M059J (cell line): ENCODE data around the gene SIT1. TPM values are rescaled to one million over a fixed set of nuclear protein-coding genes. Genes with fewer than 3 reads are reported as not detected.

Experiments
- DNase-seq: peaks from one replicate; pipeline ENCODE4 v3.0.0-alpha.2; 2012; ENCODE audit warnings: low read depth
- total RNA-seq: library from RNA; depleted of rRNA; stranded (reverse); fragments of >200 nt; shearing (Covaris generic); gene quantifications from 2 replicates; pipeline ENCODE4 v1.2.3, GENCODE V29; 2014; rRNA removed

SIT1 gene
- total RNA-seq, 1 experiment from 2014 or later, result not detected

DNA sequence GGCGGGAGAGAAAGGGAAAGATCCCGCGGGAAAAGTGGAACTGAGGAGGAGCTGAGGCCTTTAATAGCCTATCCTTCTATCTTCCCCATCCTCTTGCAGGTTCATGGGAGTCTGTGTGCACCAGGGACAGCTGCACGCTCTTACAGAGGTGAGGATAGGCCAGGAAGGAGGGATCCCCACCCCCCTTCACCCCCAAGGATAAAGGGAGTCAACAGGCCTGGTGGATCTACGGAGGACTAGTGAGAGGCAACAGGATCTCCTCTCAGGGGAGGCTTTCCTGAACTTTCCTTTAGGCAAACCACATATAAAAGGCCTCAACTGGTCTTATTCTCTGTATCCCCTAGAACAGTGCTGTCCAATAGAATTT, 44.6 kb downstream of the SIT1 start:
- peak; percentile 34 for DNase-seq

DNA sequence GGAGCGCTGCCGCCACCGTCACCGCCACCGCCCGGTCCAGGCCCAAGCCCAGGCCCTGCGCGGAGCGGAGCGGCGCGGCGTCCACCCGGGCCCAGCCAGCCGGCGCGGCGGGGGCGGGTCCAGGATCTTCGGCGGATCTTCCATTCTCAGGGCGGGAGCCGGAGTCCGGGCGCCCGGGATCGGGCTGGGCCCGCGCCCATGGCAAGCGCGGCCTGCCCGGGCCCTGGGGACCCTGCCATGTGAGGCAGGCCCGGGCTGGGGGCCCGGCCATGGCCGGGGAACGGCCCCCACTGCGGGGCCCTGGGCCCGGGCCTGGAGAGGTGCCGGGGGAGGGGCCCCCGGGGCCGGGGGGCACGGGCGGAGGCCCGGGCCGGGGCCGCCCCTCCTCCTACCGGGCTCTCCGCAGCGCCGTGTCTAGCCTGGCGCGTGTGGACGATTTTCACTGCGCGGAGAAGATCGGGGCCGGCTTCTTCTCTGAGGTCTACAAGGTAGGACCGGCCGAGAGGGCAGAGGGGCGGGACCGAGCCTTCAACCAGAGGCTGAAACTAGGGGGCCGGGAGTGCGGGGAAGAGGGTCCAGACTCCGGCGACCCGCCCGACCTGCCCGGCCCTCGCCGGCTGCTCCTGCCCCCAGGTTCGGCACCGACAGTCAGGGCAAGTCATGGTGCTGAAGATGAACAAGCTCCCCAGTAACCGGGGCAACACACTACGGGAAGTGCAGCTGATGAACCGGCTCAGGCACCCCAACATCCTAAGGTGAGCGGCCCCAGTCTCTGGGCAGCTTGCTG, 45.2 kb downstream of the SIT1 start:
- DNase-seq, result no peak

DNA sequence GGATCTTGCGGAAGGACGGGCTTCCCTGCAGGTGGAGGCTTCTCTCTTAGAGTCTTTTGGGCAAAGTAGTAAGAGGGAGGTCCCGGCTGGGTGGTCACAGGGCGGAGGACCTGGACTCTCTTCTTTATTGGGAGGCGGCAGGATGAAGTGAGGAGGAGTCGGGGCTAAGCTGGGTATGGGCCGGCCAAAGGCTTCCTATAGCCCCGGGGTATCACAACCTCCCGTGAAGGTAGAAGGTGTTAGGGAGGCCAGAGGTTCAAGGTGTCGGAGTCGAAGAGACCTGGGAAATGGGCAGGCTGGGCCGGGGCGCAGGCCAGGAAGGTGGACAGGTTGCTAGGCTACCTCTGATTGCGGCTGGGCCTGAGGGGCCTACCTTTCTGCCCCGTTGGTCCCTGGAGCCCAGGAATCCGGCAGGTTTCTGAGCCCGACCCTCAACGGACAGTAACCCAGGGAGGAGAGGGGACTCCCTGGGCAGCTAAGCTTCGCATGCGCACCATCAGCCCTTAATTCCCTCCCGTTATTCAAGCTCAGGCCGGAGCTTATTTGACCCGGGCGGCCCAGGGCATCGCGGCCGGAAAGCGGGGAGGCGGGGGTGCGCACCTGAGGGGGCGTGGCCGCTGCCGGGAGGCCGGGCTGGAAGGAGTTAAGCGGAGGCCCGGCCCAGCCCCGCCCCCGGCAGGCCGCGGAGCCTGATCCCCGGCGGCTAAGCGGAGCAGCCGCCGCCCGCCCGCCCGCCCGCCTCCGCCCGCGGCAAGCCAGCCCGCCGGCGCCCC, 46.0 kb downstream of the SIT1 start, which contains the start of gene TESK1:
Gene TESK1 (plus strand): TSS at position 685 of the 773 bp plus-strand sequence. CDS start 358 bp downstream, outside the sequence.
- peak; percentile 80 for DNase-seq

DNA sequence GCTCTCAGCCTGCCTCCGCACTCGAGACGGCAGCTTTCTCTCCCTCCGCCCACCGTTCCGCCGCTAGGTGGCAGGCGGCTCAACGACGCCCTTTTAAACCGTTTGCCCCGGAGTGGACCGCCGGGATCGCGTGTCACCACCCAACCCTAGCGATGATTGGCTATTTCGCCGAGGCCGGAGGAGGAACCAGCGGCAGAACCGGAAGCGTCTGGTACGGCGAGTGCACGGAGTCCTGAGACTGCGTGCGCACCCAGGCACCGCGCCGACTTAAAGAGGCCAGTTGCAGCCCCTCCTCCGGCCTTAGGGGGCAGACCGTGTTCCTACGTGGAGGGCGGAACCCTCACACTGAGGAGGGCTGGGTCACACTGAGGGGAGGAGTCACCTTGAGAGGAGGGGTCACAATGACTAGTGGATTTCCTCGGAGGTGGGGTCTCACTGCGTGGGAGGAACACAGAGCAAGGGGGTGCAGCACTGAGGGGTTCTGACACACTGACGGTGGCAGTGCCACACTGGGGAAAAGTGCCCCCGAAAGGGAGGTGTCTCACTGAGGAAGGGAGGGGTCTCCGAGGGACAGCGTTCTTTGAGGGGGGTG, 46.6 kb downstream of the SIT1 start:
- peak; percentile 100 for DNase-seq

DNA sequence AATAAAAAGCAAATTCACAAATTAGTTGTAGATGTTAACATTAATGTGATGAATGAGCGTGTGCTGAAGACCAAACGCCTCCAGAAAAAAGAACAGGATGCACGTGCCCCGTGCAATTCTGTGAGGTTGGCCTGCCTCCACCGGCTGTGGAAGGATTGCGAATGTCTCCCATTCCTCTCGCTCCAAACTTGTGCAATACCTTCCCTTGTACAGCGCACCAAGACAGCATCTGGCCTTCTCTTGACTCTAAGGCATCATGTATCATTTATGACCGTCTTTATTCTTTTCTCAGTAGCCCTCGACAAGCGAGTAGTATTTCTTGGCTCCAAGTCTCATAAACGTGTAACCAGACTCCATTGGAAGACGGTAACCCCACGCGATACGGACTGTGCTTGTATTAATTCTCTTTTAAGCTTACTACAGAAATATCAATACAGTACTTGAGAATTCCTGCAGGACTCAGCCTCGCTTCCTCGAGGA, 47.2 kb downstream of the SIT1 start:
- DNase-seq, result no peak

DNA sequence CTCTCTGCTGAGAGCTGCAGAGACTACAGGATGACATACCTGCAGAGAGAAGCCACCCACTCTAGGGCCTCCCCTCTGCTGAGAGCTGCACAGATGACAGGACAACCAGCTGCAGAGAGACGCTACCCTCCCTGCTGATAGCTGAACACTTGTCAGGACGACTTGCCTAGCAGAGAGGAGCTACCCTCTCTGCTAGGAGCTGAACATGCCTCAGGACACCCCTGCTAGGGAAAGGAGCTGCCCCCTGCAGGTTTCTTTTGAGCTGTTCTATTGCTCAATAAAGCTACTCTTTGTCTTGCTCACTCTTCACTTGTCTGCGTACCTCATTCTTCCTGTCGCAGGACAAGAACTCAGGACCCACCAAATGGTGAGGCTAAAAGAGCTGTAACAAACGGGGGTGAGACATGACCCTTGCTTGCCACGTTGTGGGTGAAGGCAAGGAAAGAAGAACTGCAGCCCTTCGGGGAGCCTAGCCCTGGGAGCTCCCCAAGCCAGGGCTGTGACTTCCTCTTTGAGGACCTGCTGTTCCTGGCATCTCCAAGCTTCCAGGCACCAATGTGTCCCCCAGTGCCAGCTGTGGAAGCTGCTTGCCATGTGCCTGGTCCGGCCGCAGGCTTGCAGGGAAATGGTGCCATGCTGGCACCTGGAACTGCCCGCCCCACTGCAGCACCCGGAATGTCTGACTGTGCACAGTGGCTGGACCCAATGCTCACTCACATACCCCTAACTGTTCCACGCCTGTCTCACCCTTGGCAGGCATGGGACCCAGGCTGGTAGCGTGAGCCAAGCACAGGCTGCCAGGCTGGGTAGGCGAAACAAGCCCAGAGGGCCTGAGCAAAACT, 50.7 kb downstream of the SIT1 start:
- DNase-seq, result no peak

Other genes with a start within 250 kb of the SIT1 start
- 11.5 and 24.3 TPM in 2 replicates for gene RUSC2, start 160.8 kb downstream of the SIT1 start, total RNA-seq
- gene TESK1, start 45.7 kb downstream of the SIT1 start, total RNA-seq, result 7.1 and 11.0 TPM in 2 replicates
- gene CD72, start 32.5 kb downstream of the SIT1 start, total RNA-seq, result 0.05 and 4.1 TPM in 2 replicates
- 4,274 and 18,093 TPM in 2 replicates for gene RMRP, start 7.1 kb upstream of the SIT1 start, total RNA-seq
- 4.5 and 7.3 TPM in 2 replicates for gene CCDC107, start 7.4 kb upstream of the SIT1 start, total RNA-seq
- 3.0 and 5.7 TPM in 2 replicates for gene ARHGEF39, start 14.3 kb upstream of the SIT1 start, total RNA-seq
- gene CA9, start 23.0 kb upstream of the SIT1 start, total RNA-seq, result 38.2 and 67.0 TPM in 2 replicates
- gene TPM2, start 39.0 kb upstream of the SIT1 start, total RNA-seq, result 7.0 and 12.1 TPM in 2 replicates
- gene TLN1, start 81.3 kb upstream of the SIT1 start, total RNA-seq, result 110 and 215 TPM in 2 replicates
- gene CREB3, start 81.7 kb upstream of the SIT1 start, total RNA-seq, result 133 and 168 TPM in 2 replicates
- gene GBA2, start 98.3 kb upstream of the SIT1 start, total RNA-seq, result 19.6 and 22.2 TPM in 2 replicates
- gene RGP1, start 98.4 kb upstream of the SIT1 start, total RNA-seq, result 17.5 and 22.4 TPM in 2 replicates
- not detected in 2 replicates for gene MSMP, start 103.3 kb upstream of the SIT1 start, total RNA-seq
- gene NPR2, start 140.7 kb upstream of the SIT1 start, total RNA-seq, result 4.4 and 7.6 TPM in 2 replicates
- 0.86 and 2.3 TPM in 2 replicates for gene SPAG8, start 161.3 kb upstream of the SIT1 start, total RNA-seq
- 53.5 and 92.9 TPM in 2 replicates for gene HINT2, start 164.1 kb upstream of the SIT1 start, total RNA-seq
- gene FAM221B, start 177.8 kb upstream of the SIT1 start, total RNA-seq, result not detected in 2 replicates
- 1.9 and 4.2 TPM in 2 replicates for gene TMEM8B, start 178.3 kb upstream of the SIT1 start, total RNA-seq
- gene OR13J1, start 219.5 kb upstream of the SIT1 start, total RNA-seq, result not detected in 2 replicates